Muscle layer of colon (tissue), 2 donors: ENCODE measurements around the gene CNNM1.
A peak's percentile ranks its signal among the peaks of the same experiment; 100 is the strongest.

Source experiments
- H3K27ac ChIP-seq: one replicate; pipeline ENCODE4 v1.7.0; 2013; ENCODE audit warnings: low read depth, mild to moderate bottlenecking, low read length, moderate library complexity
- H3K27me3 ChIP-seq, 2 donors: one replicate each; pipeline ENCODE4 v1.7.0; 2013; ENCODE audit warnings: low read length in 2 of 2, mild to moderate bottlenecking in 2 of 2; ENCODE audit not compliant: insufficient read depth in 2 of 2, control insufficient read depth in 1 of 2
- H3K36me3 ChIP-seq: one replicate; pipeline ENCODE4 v1.7.0; 2013; ENCODE audit warnings: mild to moderate bottlenecking, low read length; ENCODE audit not compliant: insufficient read depth
- H3K4me1 ChIP-seq: one replicate; pipeline ENCODE4 v1.7.0; 2013; ENCODE audit warnings: mild to moderate bottlenecking, low read length; ENCODE audit not compliant: insufficient read depth
- H3K4me3 ChIP-seq, 2 donors: one replicate each; pipeline ENCODE4 v1.7.0; 2013; ENCODE audit warnings: low read length in 2 of 2, low read depth in 1 of 2, mild to moderate bottlenecking in 1 of 2, moderate library complexity in 1 of 2
- H3K9ac ChIP-seq: one replicate; pipeline ENCODE4 v1.7.0; 2013; ENCODE audit warnings: low read length
- H3K9me3 ChIP-seq: one replicate; pipeline ENCODE4 v1.7.0; 2013; ENCODE audit warnings: mild to moderate bottlenecking, low read length
- donor health status: abdominal sarcoma.
- donor health status: Adenocarcinoma of cecum.

CNNM1 gene

DNA sequence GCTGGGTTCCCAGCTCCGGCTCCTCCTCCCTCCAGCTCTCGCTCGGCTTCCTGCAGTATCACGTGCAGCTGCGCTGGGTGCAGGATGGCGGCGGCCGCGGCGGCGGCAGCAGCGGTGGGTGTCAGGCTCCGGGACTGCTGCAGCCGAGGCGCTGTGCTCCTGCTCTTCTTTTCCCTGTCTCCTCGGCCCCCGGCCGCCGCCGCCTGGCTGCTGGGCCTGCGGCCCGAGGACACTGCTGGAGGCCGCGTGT, at the start of gene CNNM1:
Gene CNNM1, plus strand, starts transcription at position 53 of the 250 bp plus-strand sequence. Its CDS starts 32 bp downstream, at position 85.
- H3K27me3 ChIP-seq = peaks cover 10 to 18% of the 10 kb centered on the region in 2 donors
- no peak within 1 kb of the TSS for H3K9ac ChIP-seq
- H3K4me3 ChIP-seq = peak within 1 kb of the TSS; percentile 57 to 66
- H3K9me3 ChIP-seq = no peaks in the 10 kb centered on the region
- H3K36me3 ChIP-seq = no peaks in the 10 kb centered on the region
- H3K27ac ChIP-seq = no peak within 1 kb of the TSS
- H3K4me1 ChIP-seq = no peaks in the 10 kb centered on the region

DNA sequence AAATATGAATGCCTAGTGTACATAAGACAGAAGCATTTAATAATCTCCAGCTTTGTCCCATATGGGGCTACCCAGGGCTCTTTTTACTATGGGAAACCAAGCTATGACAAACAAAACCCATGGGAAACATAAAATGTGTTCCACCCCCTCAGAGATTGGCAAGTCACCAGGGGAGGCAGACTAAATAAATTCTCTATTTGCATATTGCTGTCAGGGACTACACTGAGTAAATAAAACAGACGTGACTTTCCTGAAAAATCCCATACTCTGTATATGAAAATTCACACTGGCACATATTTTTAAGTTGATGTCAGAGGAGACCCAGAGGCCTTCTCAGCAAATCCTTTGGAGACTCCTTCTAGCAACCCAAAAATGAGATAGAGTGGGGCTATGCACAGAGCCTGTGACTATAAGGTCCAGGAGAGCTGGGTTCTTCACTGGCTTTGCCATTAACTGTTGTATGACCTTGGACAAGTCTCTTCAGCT, 49.5 kb upstream of the CNNM1 start:
- H3K27ac ChIP-seq = no peak overlapping the region
- no peaks in the 10 kb centered on the region for H3K9me3 ChIP-seq
- H3K27me3 ChIP-seq = no peaks in the 10 kb centered on the region
- no peaks in the 10 kb centered on the region for H3K36me3 ChIP-seq
- H3K4me1 ChIP-seq = no peaks in the 10 kb centered on the region
- H3K9ac ChIP-seq = no peak overlapping the region
- no peak overlapping the region for H3K4me3 ChIP-seq

DNA sequence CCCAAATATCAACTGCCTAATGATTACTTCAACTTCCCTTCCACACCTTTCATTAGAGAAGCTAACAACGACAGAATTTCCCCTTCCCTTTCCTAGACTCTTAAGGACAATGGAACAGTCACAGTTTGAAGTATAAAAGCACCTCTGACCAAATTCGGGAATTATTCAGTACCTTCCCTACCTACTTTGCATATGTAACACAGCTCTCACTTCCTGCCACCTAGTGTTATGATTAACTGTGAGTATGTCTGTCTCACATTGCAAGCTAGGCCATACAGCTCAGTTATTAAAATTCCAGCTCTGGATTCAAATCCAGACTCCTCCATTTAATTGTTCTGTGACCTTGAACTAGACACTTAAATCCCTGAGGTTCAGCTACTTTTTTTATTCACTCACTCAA, 48.7 kb upstream of the CNNM1 start:
- no peaks in the 10 kb centered on the region for H3K36me3 ChIP-seq
- H3K4me3 ChIP-seq = no peak overlapping the region
- H3K9ac ChIP-seq = no peak overlapping the region
- H3K27me3 ChIP-seq = no peaks in the 10 kb centered on the region
- no peak overlapping the region for H3K27ac ChIP-seq
- no peaks in the 10 kb centered on the region for H3K9me3 ChIP-seq
- H3K4me1 ChIP-seq = no peaks in the 10 kb centered on the region

DNA sequence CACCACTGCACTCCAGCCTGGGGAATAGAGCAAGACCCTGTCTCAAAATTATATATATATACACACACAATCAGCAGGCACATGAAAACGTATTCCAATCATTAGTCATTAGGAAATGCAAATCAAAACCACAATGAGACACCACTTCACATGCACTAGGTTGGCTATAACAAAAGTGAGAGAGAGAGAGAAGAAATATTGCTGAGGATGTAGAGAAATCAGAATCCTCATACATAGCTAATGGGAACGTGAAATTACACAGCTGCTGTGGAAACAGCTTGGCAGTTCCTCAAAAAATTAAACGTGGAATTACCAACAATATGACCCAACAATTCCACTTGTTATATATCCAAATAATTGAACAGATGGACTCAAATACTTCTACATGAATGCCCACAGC, 43.3 kb upstream of the CNNM1 start:
- Histone ChIP-seq H3K36me3 (no peaks in the 10 kb centered on the region), H3K4me3 (no peak overlapping the region), H3K9ac (no peak overlapping the region), H3K4me1 (no peaks in the 10 kb centered on the region), H3K27ac (no peak overlapping the region), H3K27me3 (no peaks in the 10 kb centered on the region), H3K9me3 (no peaks in the 10 kb centered on the region)

DNA sequence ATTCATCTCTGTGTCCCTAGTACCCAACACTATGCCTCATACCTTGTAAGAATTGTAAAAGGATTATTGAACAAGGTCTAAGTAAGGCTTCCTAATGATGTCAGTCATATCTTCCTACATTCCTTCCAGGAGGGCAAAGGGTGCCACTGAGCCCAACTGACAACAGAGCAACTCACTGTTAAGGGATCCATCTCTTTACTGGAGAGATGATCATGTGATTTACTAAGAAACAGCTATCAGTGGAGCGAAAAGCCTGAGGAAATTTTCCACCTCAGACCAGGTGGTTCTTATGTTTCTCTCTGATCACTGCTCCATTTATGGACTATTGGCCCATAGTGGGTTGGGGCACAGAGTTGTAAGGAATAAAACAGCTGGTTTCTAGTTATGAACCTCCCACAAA, 38.9 kb upstream of the CNNM1 start:
- Histone ChIP-seq H3K9ac (no peak overlapping the region), H3K27me3 (no peaks in the 10 kb centered on the region), H3K4me1 (no peaks in the 10 kb centered on the region), H3K27ac (no peak overlapping the region), H3K36me3 (no peaks in the 10 kb centered on the region), H3K9me3 (no peaks in the 10 kb centered on the region), H3K4me3 (no peak overlapping the region)

DNA sequence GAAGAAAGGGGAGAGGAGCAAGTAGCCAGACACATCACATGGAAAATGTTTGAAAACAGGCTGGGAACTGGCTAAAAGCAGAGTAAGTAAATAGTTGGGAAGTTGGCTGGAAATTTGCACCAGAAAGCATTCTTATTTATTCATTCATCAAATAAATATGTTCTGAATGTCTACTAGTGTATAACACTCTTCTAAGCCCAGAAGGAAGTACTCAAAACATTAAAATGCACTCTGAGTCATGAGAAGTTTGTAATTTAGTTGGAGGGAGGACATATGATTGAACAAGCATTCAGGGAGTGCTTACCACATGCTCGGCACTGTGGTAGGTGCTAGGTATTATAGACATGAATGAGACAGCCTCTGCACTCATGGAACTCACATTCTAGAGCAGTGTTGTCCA, 37.0 kb upstream of the CNNM1 start:
- no peak overlapping the region for H3K27ac ChIP-seq

DNA sequence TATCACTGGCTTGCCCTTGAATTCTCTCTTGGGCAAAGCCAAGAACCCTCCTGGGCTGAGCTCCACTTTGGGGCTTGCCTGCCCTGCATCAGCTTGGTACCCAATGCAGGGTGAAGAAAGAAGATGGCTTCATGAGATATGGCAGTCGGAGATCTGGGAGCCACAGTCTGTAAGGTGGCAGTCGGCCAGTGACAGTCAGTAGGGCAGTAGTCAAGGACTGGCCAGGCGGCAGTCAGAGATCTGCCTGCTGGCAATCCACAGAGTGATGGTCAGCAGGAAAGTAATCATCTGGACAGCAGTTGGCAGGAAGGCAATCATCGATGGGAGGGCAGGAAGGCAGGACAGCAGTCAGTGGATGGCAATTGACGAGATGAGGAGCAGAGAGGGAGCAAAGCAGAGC, 32.6 kb upstream of the CNNM1 start:
- Histone ChIP-seq H3K9ac (no peak overlapping the region), H3K4me3 (no peak overlapping the region), H3K27ac (no peak overlapping the region), H3K9me3 (no peaks in the 10 kb centered on the region), H3K36me3 (no peaks in the 10 kb centered on the region), H3K4me1 (no peaks in the 10 kb centered on the region), H3K27me3 (no peaks in the 10 kb centered on the region)

More for the DNA sequence above, 37.0 kb upstream of the CNNM1 start:
- Histone ChIP-seq H3K4me3 (no peak overlapping the region), H3K4me1 (no peaks in the 10 kb centered on the region), H3K27me3 (no peaks in the 10 kb centered on the region), H3K9me3 (no peaks in the 10 kb centered on the region), H3K9ac (no peak overlapping the region), H3K36me3 (no peaks in the 10 kb centered on the region)

DNA sequence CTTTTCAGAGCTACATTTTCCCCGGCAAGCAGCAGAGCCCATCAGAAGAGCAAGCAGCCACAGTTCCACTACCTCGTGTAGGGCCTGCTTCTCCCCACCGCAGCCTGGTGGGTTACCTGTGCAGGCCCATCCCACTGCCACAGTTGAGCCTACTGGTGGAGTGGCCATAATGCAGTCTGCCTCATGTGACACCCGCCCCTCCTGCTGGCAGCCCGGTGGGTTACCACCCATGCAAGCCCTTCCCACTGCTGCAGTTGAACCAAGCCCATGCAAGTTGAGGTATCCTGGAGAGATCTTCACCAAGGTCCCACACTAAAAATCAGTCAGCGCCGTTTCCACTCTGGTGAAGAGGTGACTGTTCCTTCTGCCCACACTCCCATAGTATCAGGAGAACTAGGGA, 32.1 kb upstream of the CNNM1 start:
- no peaks in the 10 kb centered on the region for H3K27me3 ChIP-seq
- H3K36me3 ChIP-seq = no peaks in the 10 kb centered on the region
- no peak overlapping the region for H3K9ac ChIP-seq
- H3K27ac ChIP-seq = no peak overlapping the region
- no peak overlapping the region for H3K4me3 ChIP-seq
- no peaks in the 10 kb centered on the region for H3K4me1 ChIP-seq
- no peaks in the 10 kb centered on the region for H3K9me3 ChIP-seq

DNA sequence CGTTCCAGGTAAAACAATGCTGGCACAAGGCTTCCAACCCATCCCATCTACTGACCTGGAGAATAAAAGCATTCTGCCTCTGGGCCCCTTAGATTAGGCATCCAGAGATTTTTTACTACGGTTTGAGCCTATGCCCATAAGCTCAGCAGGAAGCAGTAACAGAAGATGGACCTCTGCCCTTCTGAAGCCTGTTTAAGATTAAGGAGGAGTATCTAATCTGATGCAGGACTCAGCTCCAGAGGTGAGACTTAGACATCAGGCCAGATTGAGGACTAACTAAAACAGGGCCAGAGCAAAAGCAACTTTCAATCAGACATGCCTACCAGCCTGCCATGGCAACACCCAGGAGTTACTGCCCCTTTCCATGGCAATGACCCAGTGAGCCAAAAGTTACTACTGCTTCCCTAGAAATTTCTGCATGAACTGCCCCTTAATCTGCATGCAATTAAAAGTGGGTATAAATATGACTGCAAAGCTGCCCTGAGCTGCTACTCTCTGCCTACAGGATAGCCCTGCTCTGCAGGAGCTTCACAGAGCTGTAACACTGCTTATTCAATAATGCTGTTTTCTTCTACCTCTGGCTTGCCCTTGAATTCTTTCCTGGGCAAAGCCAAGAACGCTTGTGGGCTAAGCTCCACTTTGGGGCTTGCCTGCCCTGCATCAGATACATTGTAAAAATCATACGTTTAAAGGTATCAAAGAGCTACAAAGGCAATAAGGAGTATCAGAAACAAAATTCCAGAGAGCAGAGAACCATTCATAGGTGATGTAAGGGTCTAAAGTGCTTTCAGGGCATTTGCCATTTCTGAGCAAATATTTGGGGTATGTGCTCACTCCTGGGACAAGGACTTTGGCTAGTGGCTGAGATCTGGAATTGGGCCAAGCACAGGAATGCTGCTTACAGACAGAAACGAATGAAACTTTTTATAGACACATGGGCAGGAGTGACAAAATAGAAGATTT, 25.0 kb upstream of the CNNM1 start:
- H3K27me3 ChIP-seq = no peaks in the 10 kb centered on the region
- no peak overlapping the region for H3K27ac ChIP-seq
- no peaks in the 10 kb centered on the region for H3K9me3 ChIP-seq
- no peak overlapping the region for H3K9ac ChIP-seq
- H3K36me3 ChIP-seq = no peaks in the 10 kb centered on the region
- no peak overlapping the region for H3K4me3 ChIP-seq
- no peaks in the 10 kb centered on the region for H3K4me1 ChIP-seq

DNA sequence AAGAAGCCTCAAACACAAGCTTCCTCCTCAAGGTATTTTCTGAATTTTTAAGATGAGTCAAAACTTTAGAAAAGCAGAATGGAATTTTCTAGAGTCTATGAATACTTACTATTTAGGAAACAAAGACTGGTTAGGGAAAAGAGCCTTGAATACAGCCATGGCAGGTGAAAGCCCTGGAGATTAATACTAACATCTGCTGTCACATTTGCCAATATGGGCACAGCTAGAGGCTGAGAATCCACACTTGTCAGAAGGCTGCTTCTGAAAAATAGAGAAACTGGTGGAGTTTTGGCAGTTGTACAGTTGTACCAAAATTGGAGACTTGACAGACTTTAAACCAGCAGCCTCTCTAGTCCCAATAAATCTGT, 24.3 kb upstream of the CNNM1 start:
- H3K27ac ChIP-seq = no peak overlapping the region
- H3K9ac ChIP-seq = no peak overlapping the region
- H3K36me3 ChIP-seq = no peaks in the 10 kb centered on the region
- H3K4me1 ChIP-seq = no peaks in the 10 kb centered on the region
- H3K27me3 ChIP-seq = no peaks in the 10 kb centered on the region
- H3K9me3 ChIP-seq = no peaks in the 10 kb centered on the region
- no peak overlapping the region for H3K4me3 ChIP-seq

DNA sequence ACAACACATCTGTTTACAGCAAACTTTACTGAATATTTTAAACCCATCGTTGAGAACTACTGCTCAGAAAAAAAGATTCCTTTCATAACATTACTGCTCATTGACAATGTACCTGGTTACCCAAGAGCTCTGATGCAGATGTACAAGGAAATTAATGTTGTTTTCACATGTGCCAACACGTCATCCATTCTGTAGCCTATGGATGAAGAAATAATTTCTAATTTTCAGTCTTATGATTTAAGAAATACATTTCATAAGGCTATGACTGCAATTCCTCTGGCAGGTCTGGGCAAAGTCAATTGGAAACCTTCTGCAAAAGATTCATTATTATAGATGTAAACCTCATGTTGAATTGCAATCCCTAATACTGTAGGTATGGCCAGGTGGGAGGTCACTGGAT, 16.7 kb upstream of the CNNM1 start:
- Histone ChIP-seq H3K9me3 (no peaks in the 10 kb centered on the region), H3K36me3 (no peaks in the 10 kb centered on the region), H3K4me3 (no peak overlapping the region), H3K27me3 (no peaks in the 10 kb centered on the region), H3K4me1 (no peaks in the 10 kb centered on the region), H3K9ac (no peak overlapping the region), H3K27ac (no peak overlapping the region)

DNA sequence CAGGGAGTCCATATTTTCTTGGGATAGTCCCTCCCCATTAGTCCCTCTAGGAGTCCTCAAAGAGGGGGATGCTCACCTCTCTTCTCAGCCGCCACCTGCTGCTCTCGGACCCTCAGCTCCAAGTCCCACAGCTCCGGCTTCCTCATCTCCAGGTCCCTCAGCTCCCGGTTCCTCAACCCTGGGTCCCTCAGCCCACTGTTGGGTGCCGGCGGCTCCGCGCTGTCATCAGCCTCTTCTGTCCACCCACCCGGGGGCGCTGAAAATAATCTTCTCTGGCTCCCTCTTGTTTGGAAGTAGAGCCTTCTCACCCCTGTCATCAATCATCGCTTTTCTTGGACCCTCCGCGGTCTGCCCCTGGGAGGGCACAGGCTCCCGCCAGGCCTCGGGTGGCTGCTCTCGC, 13.3 kb upstream of the CNNM1 start:
- Histone ChIP-seq H3K27ac (no peak overlapping the region), H3K27me3 (no peaks in the 10 kb centered on the region), H3K4me1 (no peaks in the 10 kb centered on the region), H3K9me3 (no peaks in the 10 kb centered on the region), H3K36me3 (no peaks in the 10 kb centered on the region), H3K9ac (no peak overlapping the region), H3K4me3 (no peak overlapping the region)
